Measurements from ENCODE around the gene IL4R.

The IL4R gene

GRCh38 chr16:27359051-27359450 lies 45.3 kb downstream of the IL4R start:
- DNase-seq (ENCODE audit: low read depth in 2 of 2) = no peak

- DNase-seq (ENCODE audit: low read depth in 2 of 2) = no peak
Observed at GRCh38 chr16:27359615-27360014, 45.8 kb downstream of the IL4R start.

GRCh38 chr16:27361987-27362386 lies 48.2 kb downstream of the IL4R start:
- no peak for DNase-seq (ENCODE audit: low read depth in 2 of 2)

GRCh38 chr16:27362570-27363245 lies 48.9 kb downstream of the IL4R start:
- no peak for DNase-seq (ENCODE audit: low read depth in 2 of 2)

- DNase-seq (ENCODE audit: low read depth in 2 of 2) = no peak
Observed at GRCh38 chr16:27363246-27363632, 49.5 kb downstream of the IL4R start.

- DNase-seq (ENCODE audit: low read depth in 2 of 2) = no peak
Observed at GRCh38 chr16:27363797-27364196, 50.0 kb downstream of the IL4R start.

GRCh38 chr16:27364493-27365141 lies 50.8 kb downstream of the IL4R start:
- DNase-seq (ENCODE audit: low read depth in 2 of 2) = no peak

- no peak for DNase-seq (ENCODE audit: low read depth in 2 of 2)
Observed at GRCh38 chr16:27365142-27366089, 51.6 kb downstream of the IL4R start.

GRCh38 chr16:27366687-27367460 lies 53.1 kb downstream of the IL4R start:
- peak in 1 of 2 donors; percentile 44 for DNase-seq (ENCODE audit: low read depth in 2 of 2)

- DNase-seq (ENCODE audit: low read depth in 2 of 2) = peak; percentile 84 to 87
Observed at GRCh38 chr16:27367461-27368357, 53.9 kb downstream of the IL4R start.

GRCh38 chr16:27368358-27368722 lies 54.6 kb downstream of the IL4R start:
- DNase-seq (ENCODE audit: low read depth in 2 of 2) = no peak

- no peak for DNase-seq (ENCODE audit: low read depth in 2 of 2)
Observed at GRCh38 chr16:27369806-27370205, 56.0 kb downstream of the IL4R start.

- no peak for DNase-seq (ENCODE audit: low read depth in 2 of 2)
Observed at GRCh38 chr16:27370318-27370717, 56.5 kb downstream of the IL4R start.

- DNase-seq (ENCODE audit: low read depth in 2 of 2) = no peak
Observed at GRCh38 chr16:27373312-27373711, 59.5 kb downstream of the IL4R start.

GRCh38 chr16:27374221-27374803 lies 60.5 kb downstream of the IL4R start:
- DNase-seq (ENCODE audit: low read depth in 2 of 2) = no peak

GRCh38 chr16:27374804-27375425 lies 61.1 kb downstream of the IL4R start:
- peak in 1 of 2 donors; percentile 69 for DNase-seq (ENCODE audit: low read depth in 2 of 2)

GRCh38 chr16:27377666-27378485 lies 64.1 kb downstream of the IL4R start:
- DNase-seq (ENCODE audit: low read depth in 2 of 2) = no peak

- peak in 1 of 2 donors; percentile 19 for DNase-seq (ENCODE audit: low read depth in 2 of 2)
Observed at GRCh38 chr16:27378871-27379481, 65.2 kb downstream of the IL4R start.

GRCh38 chr16:27379919-27380318 lies 66.1 kb downstream of the IL4R start:
- DNase-seq (ENCODE audit: low read depth in 2 of 2) = no peak
